Astrocyte (in vitro differentiated cells and primary cell): ENCODE measurements around the gene SLC43A2. TPM values are rescaled to one million over a fixed set of nuclear protein-coding genes. Genes with fewer than 3 reads are reported as not detected.

Experiments
- DNase-seq: peaks from one replicate; pipeline ENCODE4 v3.0.0-alpha.2; 2010; ENCODE audit warnings: low read depth
- FAIRE-seq: peaks from 2 replicates; lab custom pipeline; 2011; peaks lifted over from hg19 to GRCh38; lab: Jason Lieb, UNC
- H2AFZ ChIP-seq: 2 replicates; pipeline ENCODE4 v1.6.0; 2012; ENCODE audit warnings: low read depth, low read length, inconsistent platforms
- H3K27ac ChIP-seq: 2 replicates; pipeline ENCODE4 v1.5.1; 2011; ENCODE audit warnings: low read depth, low read length, inconsistent platforms
- H3K27me3 ChIP-seq: 2 replicates; pipeline ENCODE4 v1.6.0; 2011; ENCODE audit warnings: low read length, inconsistent platforms; ENCODE audit not compliant: insufficient read depth
- H3K36me3 ChIP-seq: 2 replicates; pipeline ENCODE4 v1.5.1; 2011; ENCODE audit warnings: low read length, inconsistent platforms; ENCODE audit not compliant: insufficient read depth
- H3K4me1 ChIP-seq: 2 replicates; pipeline ENCODE4 v1.5.1; 2011; ENCODE audit warnings: low read length, inconsistent platforms; ENCODE audit not compliant: insufficient read depth
- H3K4me2 ChIP-seq: 2 replicates; pipeline ENCODE4 v1.6.0; 2012; ENCODE audit warnings: low read length, inconsistent platforms
- H3K4me3 ChIP-seq: 2 replicates; pipeline ENCODE4 v1.5.1; 2011; ENCODE audit warnings: low read depth, mild to moderate bottlenecking, low read length, inconsistent platforms; ENCODE audit not compliant: insufficient read depth
- H3K79me2 ChIP-seq: 2 replicates; pipeline ENCODE4 v1.6.0; 2012; ENCODE audit warnings: mild to moderate bottlenecking, low read length, inconsistent platforms; ENCODE audit not compliant: insufficient read depth
- H3K9ac ChIP-seq: 2 replicates; pipeline ENCODE4 v1.6.0; 2012; ENCODE audit warnings: mild to moderate bottlenecking, low read length, inconsistent platforms
- H3K9me3 ChIP-seq: 2 replicates; pipeline ENCODE4 v1.5.1; 2012; ENCODE audit warnings: low read depth, mild to moderate bottlenecking, low read length, inconsistent platforms; ENCODE audit not compliant: insufficient read depth
- H4K20me1 ChIP-seq: 2 replicates; pipeline ENCODE4 v1.6.0; 2012; ENCODE audit warnings: low read length, inconsistent platforms; ENCODE audit not compliant: insufficient read depth
- H3K27ac Mint-ChIP-seq: one replicate; pipeline ENCODE4 v1.8.0; 2021; ENCODE audit warnings: mild to moderate bottlenecking, mixed read lengths; ENCODE audit not compliant: unreplicated experiment
- H3K27me3 Mint-ChIP-seq: one replicate; pipeline ENCODE4 v1.8.0; 2021; ENCODE audit warnings: low read depth, mixed read lengths; ENCODE audit not compliant: unreplicated experiment
- H3K36me3 Mint-ChIP-seq: one replicate; pipeline ENCODE4 v1.8.0; 2021; ENCODE audit warnings: low read depth, mixed read lengths; ENCODE audit not compliant: unreplicated experiment
- H3K4me1 Mint-ChIP-seq: one replicate; pipeline ENCODE4 v1.8.0; 2021; ENCODE audit warnings: low read depth, mixed read lengths; ENCODE audit not compliant: unreplicated experiment
- H3K4me3 Mint-ChIP-seq: one replicate; pipeline ENCODE4 v1.8.0; 2021; ENCODE audit warnings: mild to moderate bottlenecking, moderate library complexity, mixed read lengths; ENCODE audit not compliant: unreplicated experiment
- H3K9me3 Mint-ChIP-seq: one replicate; pipeline ENCODE4 v1.8.0; 2021; ENCODE audit warnings: mild to moderate bottlenecking, mixed read lengths; ENCODE audit not compliant: unreplicated experiment
- CTCF ChIP-seq: IDR thresholded peaks from 2 replicates; pipeline ENCODE4 v1.5.1; 2011; ENCODE audit warnings: low read depth, mild to moderate bottlenecking, inconsistent platforms, low read length, moderate library complexity; ENCODE audit not compliant: insufficient read depth
- EZH2 ChIP-seq: IDR thresholded peaks from 2 replicates; pipeline ENCODE4 v1.6.1; 2012; ENCODE audit warnings: mild to moderate bottlenecking, low read length, inconsistent platforms; ENCODE audit not compliant: insufficient read depth
- total RNA-seq: library from RNA; stranded (reverse); gene quantifications from 2 replicates; pipeline ENCODE4 v1.2.1, GENCODE V29; 2021

SLC43A2 gene
- total RNA-seq, 1 donor from 2014 or later: 17.9 TPM

DNA sequence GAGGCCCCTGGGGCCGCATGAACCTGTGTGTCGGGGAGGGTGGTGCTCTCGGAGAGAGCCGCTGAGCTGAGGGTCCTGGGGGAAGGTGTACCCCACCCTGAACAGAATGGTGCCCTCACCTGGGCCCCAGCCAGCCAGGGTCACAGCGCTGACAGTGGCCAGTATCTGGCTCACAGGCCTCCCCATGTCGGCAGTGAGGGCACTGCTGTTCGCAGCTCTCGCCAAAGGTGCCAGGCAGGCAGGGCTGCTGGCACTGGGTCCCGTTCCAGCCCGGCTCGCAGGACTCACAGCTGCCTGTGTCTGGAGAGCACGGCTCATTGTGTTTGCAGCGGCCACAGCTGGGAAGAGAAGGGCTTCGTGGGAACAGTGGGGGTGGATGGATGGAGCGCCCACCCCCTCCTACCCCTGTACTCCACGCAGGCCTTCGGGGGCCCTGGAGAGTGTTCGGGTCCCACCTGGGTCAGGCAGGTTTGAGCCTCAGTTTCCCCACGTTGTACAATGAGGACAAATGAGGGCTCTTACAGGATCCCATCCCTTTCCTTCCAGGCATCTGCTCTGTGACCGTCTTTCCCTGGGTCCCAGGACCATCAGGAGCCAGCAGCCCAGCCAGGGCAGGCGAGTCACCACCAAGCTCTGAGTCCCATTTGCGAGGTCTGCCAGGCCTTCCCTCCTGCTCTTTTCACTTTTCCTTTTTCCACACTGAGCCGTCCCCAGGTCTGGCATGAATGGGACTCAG, 11.9 kb upstream of the SLC43A2 start:
- no peak overlapping the region for H3K27ac Mint-ChIP-seq
- H4K20me1 ChIP-seq: no peaks in the 10 kb centered on the region
- peaks cover 21% of the 10 kb centered on the region for H3K4me1 ChIP-seq
- no peak for DNase-seq
- peaks cover 13% of the 10 kb centered on the region for H3K4me1 Mint-ChIP-seq
- H2AFZ ChIP-seq: no peak overlapping the region
- H3K79me2 ChIP-seq: no peaks in the 10 kb centered on the region
- H3K4me3 Mint-ChIP-seq: no peak overlapping the region
- no peak overlapping the region for H3K27ac ChIP-seq
- H3K27me3 Mint-ChIP-seq: peaks cover 4% of the 10 kb centered on the region
- peaks cover 12% of the 10 kb centered on the region for H3K36me3 Mint-ChIP-seq
- H3K4me2 ChIP-seq: no peak overlapping the region
- H3K4me3 ChIP-seq: no peak overlapping the region
- H3K9me3 ChIP-seq: no peaks in the 10 kb centered on the region
- H3K9me3 Mint-ChIP-seq: no peaks in the 10 kb centered on the region
- H3K27me3 ChIP-seq: no peaks in the 10 kb centered on the region
- no peak for TF ChIP-seq CTCF
- no peak for TF ChIP-seq EZH2
- no peaks in the 10 kb centered on the region for H3K36me3 ChIP-seq
- no peak overlapping the region for H3K9ac ChIP-seq
- no peak for FAIRE-seq

GRCh38 chr17:1639549-1640180, 11.0 kb upstream of the SLC43A2 start:
- peaks cover 12% of the 10 kb centered on the region for H3K36me3 Mint-ChIP-seq
- no peak overlapping the region for H3K4me3 Mint-ChIP-seq
- TF ChIP-seq EZH2 (no peak), CTCF (no peak)
- Histone ChIP-seq H3K27ac (no peak overlapping the region), H3K4me1 (peaks cover 13% of the 10 kb centered on the region), H3K27me3 (no peaks in the 10 kb centered on the region), H3K4me3 (no peak overlapping the region), H3K4me2 (no peak overlapping the region), H4K20me1 (no peaks in the 10 kb centered on the region), H3K79me2 (no peaks in the 10 kb centered on the region), H2AFZ (no peak overlapping the region), H3K36me3 (no peaks in the 10 kb centered on the region), H3K9ac (no peak overlapping the region), H3K9me3 (no peaks in the 10 kb centered on the region)
- no peaks in the 10 kb centered on the region for H3K9me3 Mint-ChIP-seq
- H3K27ac Mint-ChIP-seq: no peak overlapping the region
- H3K4me1 Mint-ChIP-seq: peaks cover 11% of the 10 kb centered on the region
- peaks cover 4% of the 10 kb centered on the region for H3K27me3 Mint-ChIP-seq
- DNase-seq (no peak), FAIRE-seq (no peak)
